Mesenchymal stem cell (in vitro differentiated cells and primary cell): ENCODE measurements around the gene TBC1D22A.

Experiments
- DNase-seq: peaks from one replicate; pipeline ENCODE4 v3.0.0-alpha.2; 2013
- H2AFZ ChIP-seq: one replicate; pipeline ENCODE4 v1.6.1; 2013; ENCODE audit warnings: low read depth, mild to moderate bottlenecking, control low read depth, inconsistent platforms, low read length, moderate library complexity
- H2AK5ac ChIP-seq: 2 replicates; pipeline ENCODE4 v1.6.1; 2013; ENCODE audit warnings: low read length, moderate library complexity, mild to moderate bottlenecking, inconsistent platforms; ENCODE audit not compliant: severe bottlenecking
- H2BK120ac ChIP-seq: one replicate; pipeline ENCODE4 v1.6.1; 2013; ENCODE audit warnings: low read depth, mild to moderate bottlenecking, inconsistent platforms, low read length, moderate library complexity
- H2BK12ac ChIP-seq, 2 experiments: one replicate each; pipeline ENCODE4 v1.6.1; 2013; ENCODE audit warnings: inconsistent platforms in 2 of 2, low read length in 2 of 2, mild to moderate bottlenecking in 2 of 2, moderate library complexity in 2 of 2, control low read depth in 1 of 2
- H2BK15ac ChIP-seq: one replicate; pipeline ENCODE4 v1.6.1; 2013; ENCODE audit warnings: mild to moderate bottlenecking, low read depth, inconsistent platforms; ENCODE audit not compliant: poor library complexity, severe bottlenecking
- H2BK5ac ChIP-seq: 2 replicates; pipeline ENCODE4 v1.6.1; 2013; ENCODE audit warnings: low read depth, mild to moderate bottlenecking, low read length, control low read depth, inconsistent platforms; ENCODE audit not compliant: poor library complexity, severe bottlenecking
- H3K14ac ChIP-seq, 2 experiments: one replicate each; pipeline ENCODE4 v1.6.1; 2013; ENCODE audit warnings: inconsistent platforms in 2 of 2, low read length in 2 of 2, control low read depth in 1 of 2, mild to moderate bottlenecking in 1 of 2, moderate library complexity in 1 of 2
- H3K18ac ChIP-seq, 2 experiments: one replicate each; pipeline ENCODE4 v1.6.1; 2013; ENCODE audit warnings: inconsistent platforms in 2 of 2, low read length in 2 of 2, control low read depth in 1 of 2, low read depth in 1 of 2, mild to moderate bottlenecking in 1 of 2
- H3K23ac ChIP-seq, 2 experiments: one replicate each; pipeline ENCODE4 v1.6.1; 2013; ENCODE audit warnings: inconsistent platforms in 2 of 2, low read length in 2 of 2, mild to moderate bottlenecking in 2 of 2, moderate library complexity in 2 of 2, control low read depth in 1 of 2
- H3K27ac ChIP-seq: 2 replicates; pipeline ENCODE4 v1.5.1; 2013; ENCODE audit warnings: mild to moderate bottlenecking, moderate library complexity, low read length, control low read depth, inconsistent platforms; ENCODE audit not compliant: poor library complexity, severe bottlenecking
- H3K27me3 ChIP-seq, 2 experiments: 2 replicates each; pipeline versions ENCODE4 v1.6.1 to v1.7.0; 2013; ENCODE audit warnings: low read length in 2 of 2, mild to moderate bottlenecking in 2 of 2, moderate library complexity in 2 of 2, control low read depth in 1 of 2, inconsistent platforms in 1 of 2; ENCODE audit not compliant: control insufficient read depth in 1 of 2, insufficient read depth in 1 of 2
- H3K36me3 ChIP-seq, 2 experiments: 2 replicates each; pipeline versions ENCODE4 v1.6.1 to v1.7.0; 2013; ENCODE audit warnings: low read length in 2 of 2, control low read depth in 1 of 2, inconsistent platforms in 1 of 2, low read depth in 1 of 2, mild to moderate bottlenecking in 1 of 2; ENCODE audit not compliant: insufficient read depth in 2 of 2, control insufficient read depth in 1 of 2
- H3K4ac ChIP-seq, 2 experiments: one replicate each; pipeline ENCODE4 v1.6.1; 2013; ENCODE audit warnings: inconsistent platforms in 2 of 2, low read length in 2 of 2, mild to moderate bottlenecking in 2 of 2, moderate library complexity in 2 of 2, control low read depth in 1 of 2, low read depth in 1 of 2
- H3K4me1 ChIP-seq: 2 replicates; pipeline ENCODE4 v1.6.1; 2013; ENCODE audit warnings: low read depth, low read length, control low read depth; ENCODE audit not compliant: control insufficient read depth, insufficient read depth
- H3K4me2 ChIP-seq: 2 replicates; pipeline ENCODE4 v1.6.1; 2013; ENCODE audit warnings: low read length, mild to moderate bottlenecking, inconsistent platforms; ENCODE audit not compliant: poor library complexity, severe bottlenecking
- H3K4me3 ChIP-seq, 2 experiments: 2 replicates each; pipeline versions ENCODE4 v1.5.1 to v1.7.0; 2013; ENCODE audit warnings: low read length in 2 of 2, mild to moderate bottlenecking in 2 of 2, control low read depth in 1 of 2, low read depth in 1 of 2; ENCODE audit not compliant: insufficient read depth in 1 of 2
- H3K79me1 ChIP-seq: replicated peaks from 2 replicates; pipeline ENCODE4 v1.6.1; 2013; ENCODE audit warnings: mild to moderate bottlenecking, control low read depth, low read length, inconsistent platforms; ENCODE audit not compliant: poor library complexity, severe bottlenecking
- H3K9ac ChIP-seq: 2 replicates; pipeline ENCODE4 v1.7.0; 2013; ENCODE audit warnings: mild to moderate bottlenecking, low read length, moderate library complexity
- H3K9me3 ChIP-seq: 2 replicates; pipeline ENCODE4 v1.7.0; 2013; ENCODE audit warnings: mild to moderate bottlenecking, low read length; ENCODE audit not compliant: control insufficient read depth
- H4K8ac ChIP-seq: one replicate; pipeline ENCODE4 v1.6.1; 2013; ENCODE audit warnings: inconsistent platforms, mild to moderate bottlenecking, low read length, moderate library complexity
- H4K91ac ChIP-seq: one replicate; pipeline ENCODE4 v1.6.1; 2013; ENCODE audit warnings: mild to moderate bottlenecking, low read length, inconsistent platforms
- WGBS: methylation state at CpG from one replicate; pipeline ENCODE4 v1.1.7; 2013; ENCODE audit warnings: mixed read lengths; 5-methylcytosine and 5-hydroxymethylcytosine counted together

The TBC1D22A gene

DNA sequence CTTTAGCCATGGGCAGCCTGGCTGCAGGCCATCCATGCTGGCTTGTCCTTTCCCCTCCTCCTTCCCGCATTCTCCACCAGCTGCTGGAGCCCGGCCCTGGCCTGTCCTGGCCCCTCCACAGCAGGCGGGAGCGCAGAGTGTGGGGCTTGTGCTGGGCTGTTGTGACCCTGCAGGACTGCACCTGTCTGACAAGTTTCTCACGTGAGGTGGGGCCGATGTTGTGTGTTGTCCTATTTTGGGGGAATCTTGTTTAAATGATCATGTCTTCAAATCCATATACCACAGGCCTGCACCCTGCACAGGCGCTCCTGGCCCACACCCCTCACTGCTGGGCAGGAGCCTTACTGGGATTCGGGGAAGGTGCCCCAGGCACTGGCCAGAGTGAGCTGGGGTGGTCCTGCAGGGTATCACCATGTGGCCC, 30.4 kb downstream of the TBC1D22A start:
- Histone ChIP-seq H2BK120ac (no peak overlapping the region), H3K4me1 (peaks cover 11% of the 10 kb centered on the region), H3K4me2 (no peak overlapping the region), H3K9ac (no peak overlapping the region), H4K8ac (no peak overlapping the region), H2AK5ac (no peak overlapping the region), H3K18ac (no peak overlapping the region), H2BK12ac (no peak overlapping the region), H2AFZ (no peak overlapping the region), H2BK15ac (no peak overlapping the region), H3K27ac (no peak overlapping the region), H4K91ac (peak overlapping the region; percentile 67), H3K79me1 (peaks cover 43% of the 10 kb centered on the region), H3K27me3 (no peaks in the 10 kb centered on the region), H3K14ac (no peak overlapping the region), H3K4me3 (no peak overlapping the region), H3K9me3 (no peaks in the 10 kb centered on the region), H3K36me3 (peaks cover 42 to 52% of the 10 kb centered on the region in 2 experiments), H3K4ac (no peak overlapping the region), H3K23ac (no peak overlapping the region), H2BK5ac (no peak overlapping the region)
- no peak for DNase-seq
- 89% methylated on average over 2 of the region's 8 CpGs for WGBS

DNA sequence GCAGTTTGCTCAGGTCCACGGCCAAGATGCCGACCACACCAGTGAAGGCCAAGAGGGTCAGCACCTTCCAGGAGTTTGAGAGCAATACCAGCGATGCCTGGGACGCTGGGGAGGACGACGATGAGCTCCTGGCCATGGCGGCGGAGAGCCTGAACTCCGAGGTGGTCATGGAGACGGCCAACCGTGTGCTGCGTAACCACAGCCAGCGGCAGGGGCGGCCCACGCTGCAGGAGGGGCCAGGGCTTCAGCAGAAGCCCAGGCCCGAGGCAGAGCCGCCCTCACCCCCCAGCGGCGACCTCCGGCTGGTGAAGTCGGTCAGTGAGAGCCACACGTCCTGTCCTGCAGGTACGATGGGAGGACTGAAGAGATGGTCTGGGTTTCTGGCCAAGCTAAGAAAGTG, 31.0 kb downstream of the TBC1D22A start:
- no peak overlapping the region for H4K91ac ChIP-seq
- H3K9me3 ChIP-seq: no peaks in the 10 kb centered on the region
- H2BK120ac ChIP-seq: no peak overlapping the region
- no peak overlapping the region for H3K4me2 ChIP-seq
- H2AK5ac ChIP-seq: no peak overlapping the region
- H4K8ac ChIP-seq: no peak overlapping the region
- H2AFZ ChIP-seq: no peak overlapping the region
- no peak overlapping the region for H3K9ac ChIP-seq
- H3K4ac ChIP-seq: no peak overlapping the region
- H3K36me3 ChIP-seq: peaks cover 48 to 58% of the 10 kb centered on the region in 2 experiments
- H3K27me3 ChIP-seq: no peaks in the 10 kb centered on the region
- DNase-seq: no peak
- peaks cover 45% of the 10 kb centered on the region for H3K79me1 ChIP-seq
- H3K27ac ChIP-seq: no peak overlapping the region
- H2BK12ac ChIP-seq: no peak overlapping the region
- no peak overlapping the region for H3K14ac ChIP-seq
- H3K4me1 ChIP-seq: peaks cover 15% of the 10 kb centered on the region
- H2BK5ac ChIP-seq: no peak overlapping the region
- no peak overlapping the region for H3K18ac ChIP-seq
- H2BK15ac ChIP-seq: no peak overlapping the region
- no peak overlapping the region for H3K4me3 ChIP-seq
- no peak overlapping the region for H3K23ac ChIP-seq
- WGBS: 96% methylated on average over 23 of the region's 23 CpGs

DNA sequence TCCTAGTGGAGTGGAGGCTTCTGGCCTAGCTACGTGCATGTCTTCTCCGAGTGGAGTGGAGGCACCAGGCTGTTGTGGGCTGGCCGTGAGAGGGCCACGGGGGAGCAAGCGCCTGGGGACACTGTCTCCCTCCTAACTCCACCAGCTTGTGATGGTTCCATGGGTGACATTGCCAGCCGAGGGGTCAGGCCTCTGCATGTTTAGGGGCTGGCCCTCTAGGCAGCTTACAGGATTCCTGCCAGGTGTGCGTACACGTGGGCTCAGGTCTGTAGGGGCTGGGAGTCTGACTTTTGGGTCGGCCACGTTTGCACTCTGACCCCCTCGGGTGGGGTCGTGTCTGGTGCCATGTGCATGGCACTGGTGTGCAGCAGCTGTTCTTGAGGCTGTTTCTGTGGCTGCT, 31.6 kb downstream of the TBC1D22A start:
- Histone ChIP-seq H4K8ac (no peak overlapping the region), H3K79me1 (peaks cover 44% of the 10 kb centered on the region), H2AK5ac (no peak overlapping the region), H3K27ac (no peak overlapping the region), H3K14ac (no peak overlapping the region), H3K18ac (no peak overlapping the region), H2BK12ac (no peak overlapping the region), H2AFZ (no peak overlapping the region), H3K4me3 (no peak overlapping the region), H3K36me3 (peaks cover 50 to 59% of the 10 kb centered on the region in 2 experiments), H3K27me3 (no peaks in the 10 kb centered on the region), H2BK5ac (no peak overlapping the region), H3K9me3 (no peaks in the 10 kb centered on the region), H3K4ac (no peak overlapping the region), H3K9ac (no peak overlapping the region), H3K4me2 (no peak overlapping the region), H3K4me1 (peaks cover 18% of the 10 kb centered on the region), H2BK120ac (no peak overlapping the region), H3K23ac (no peak overlapping the region), H4K91ac (no peak overlapping the region), H2BK15ac (no peak overlapping the region)
- WGBS: 97% methylated on average over 12 of the region's 12 CpGs
- no peak for DNase-seq

DNA sequence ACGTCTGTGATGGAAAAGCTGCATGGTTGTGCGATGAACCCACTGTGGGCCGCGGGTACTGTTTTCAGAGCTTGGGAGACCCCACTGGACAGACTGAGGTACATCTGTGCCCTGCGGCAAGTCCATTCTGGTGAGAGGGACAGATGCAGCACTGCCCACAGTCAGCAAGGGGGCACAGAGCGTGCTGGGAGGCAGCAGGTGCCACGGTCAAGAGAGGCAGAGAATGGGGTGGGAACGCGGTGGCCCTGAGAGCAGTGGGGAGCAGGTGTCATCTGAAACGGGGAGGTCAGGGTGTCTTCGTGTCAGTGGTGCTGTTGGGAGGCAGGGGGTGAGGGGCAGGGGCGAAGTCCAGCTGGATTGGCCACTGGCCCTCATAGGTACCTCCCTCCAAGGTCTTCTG, 32.0 kb downstream of the TBC1D22A start:
- H2BK120ac ChIP-seq: no peak overlapping the region
- no peak overlapping the region for H3K4ac ChIP-seq
- no peak overlapping the region for H2BK5ac ChIP-seq
- H3K27me3 ChIP-seq: no peaks in the 10 kb centered on the region
- H2AFZ ChIP-seq: no peak overlapping the region
- H2BK15ac ChIP-seq: no peak overlapping the region
- H3K18ac ChIP-seq: no peak overlapping the region
- 95% methylated on average over 12 of the region's 12 CpGs for WGBS
- H3K4me2 ChIP-seq: no peak overlapping the region
- H2AK5ac ChIP-seq: no peak overlapping the region
- no peak for DNase-seq
- no peak overlapping the region for H3K23ac ChIP-seq
- H3K4me1 ChIP-seq: peaks cover 18% of the 10 kb centered on the region
- no peak overlapping the region for H4K91ac ChIP-seq
- H3K9ac ChIP-seq: no peak overlapping the region
- H3K14ac ChIP-seq: no peak overlapping the region
- no peak overlapping the region for H2BK12ac ChIP-seq
- no peak overlapping the region for H3K4me3 ChIP-seq
- H4K8ac ChIP-seq: no peak overlapping the region
- no peak overlapping the region for H3K27ac ChIP-seq
- H3K79me1 ChIP-seq: peaks cover 44% of the 10 kb centered on the region
- no peaks in the 10 kb centered on the region for H3K9me3 ChIP-seq
- peaks cover 54 to 60% of the 10 kb centered on the region in 2 experiments for H3K36me3 ChIP-seq
